ENCODE measurements around the gene ADAM12. TPM values are rescaled to one million over a fixed set of nuclear protein-coding genes. Genes with fewer than 3 reads are reported as not detected.

ADAM12 gene
- total and polyA plus RNA-seq, 10 of the 15 experiments (the other 5 are each of a cell fraction or from before 2014, with no cell fraction given) = under 0.01 to 0.62 (median 0.04) TPM; not detected in 5

GRCh38 chr10:125979976-125980375, 408.3 kb downstream of the ADAM12 start (continued):
- no peak for TF ChIP-seq IRF3 (IDR thresholded peaks at IDR 0.05)
- no peak for TF ChIP-seq TARDBP (IDR thresholded peaks at IDR 0.05; ENCODE audit: borderline replicate concordance)
- no peak for TF ChIP-seq E2F8 (IDR thresholded peaks at IDR 0.05; ENCODE audit: low read depth, partially characterized antibody)
- no peak for TF ChIP-seq ZBTB4 (CRISPR knock-in tag; IDR thresholded peaks at IDR 0.05)
- no peak for TF ChIP-seq MAX (IDR thresholded peaks at IDR 0.05; ENCODE audit: low read depth, low read length)

All from GM12878 (cell line).